DMS79 treated with DMSO at 0.1 percent for 48 hours (cell line): ENCODE measurements around the gene PPFIBP1.
"Not testable (repeated sequence)": the region's sequence is repeated elsewhere in the genome, so short reads cannot be mapped to it uniquely, and the experiment has no call there.

Experiments
- DNase-seq: peaks from one replicate; lab custom pipeline; 2025; lab: John Stamatoyannopoulos, UW

Gene PPFIBP1

GRCh38 chr12:27709932-27710591 lies 186.1 kb downstream of the PPFIBP1 start:
- peak; percentile 68 for DNase-seq

GRCh38 chr12:27710592-27711316 lies 186.7 kb downstream of the PPFIBP1 start, which contains the start of gene MRPS35:
TSS of gene MRPS35 (plus strand) at chr12:27710832. CDS start at chr12:27710844, 12 bp downstream.
- peak; percentile 90 for DNase-seq

GRCh38 chr12:27711317-27711682 lies 187.3 kb downstream of the PPFIBP1 start:
- DNase-seq = peak; percentile 57

- DNase-seq = no peak
Measured at GRCh38 chr12:27711967-27712366, 188.0 kb downstream of the PPFIBP1 start.

- DNase-seq = no peak
Measured at GRCh38 chr12:27723212-27723611, 199.2 kb downstream of the PPFIBP1 start.

- DNase-seq = no peak
Measured at GRCh38 chr12:27730097-27730588, 206.1 kb downstream of the PPFIBP1 start.

- DNase-seq = no peak
Measured at GRCh38 chr12:27732281-27732680, 208.3 kb downstream of the PPFIBP1 start.

- peak; percentile 41 for DNase-seq
Measured at GRCh38 chr12:27733052-27733656, 209.1 kb downstream of the PPFIBP1 start.

- DNase-seq = no peak
Measured at GRCh38 chr12:27733791-27734190, 209.8 kb downstream of the PPFIBP1 start.

GRCh38 chr12:27734321-27734720 lies 210.3 kb downstream of the PPFIBP1 start:
- not testable (repeated sequence) for DNase-seq

GRCh38 chr12:27743601-27744000 lies 219.6 kb downstream of the PPFIBP1 start:
- no peak for DNase-seq
